Sciatic nerve (tissue), 2 donors: ENCODE results near the gene LRMDA. TPM values are rescaled to one million over a fixed set of nuclear protein-coding genes. Genes with fewer than 3 reads are reported as not detected.

Experiments used
- ATAC-seq: fragments of 200-7000 bp; cut with Tn5 transposase; one replicate; pipeline ENCODE4 v1.9.1; 2020; ENCODE audit warnings: mild to moderate bottlenecking, moderate library complexity
- DNase-seq: peaks from one replicate; pipeline ENCODE4 v3.0.0-alpha.2; 2020; ENCODE audit warnings: low spot score
- intact Hi-C: fragments of 100-400 bp; cut with DNase I; formaldehyde crosslinking; loops from one replicate; pipeline ENCODE4 v1.14.2; 2022
- total RNA-seq: library from RNA; stranded (reverse); fragmentation: NEBNext Ultra II Directional; extraction: Animal tissue kit (Norgen Biotek cat#: 25700); gene quantifications from one replicate; pipeline ENCODE4 v1.2.1, GENCODE V29; 2021
- donor health status: DM: no; HTN: no; CAD: no.
- donor health status: DM: no; HTN: no; CAD: no.

The LRMDA gene
- total RNA-seq, 1 donor from 2014 or later, result 16.6 TPM

- DNase-seq (no peak), ATAC-seq (no peak)
- intact Hi-C loops, result no loop called here
Observed at GRCh38 chr10:76291175-76291574, 859.8 kb downstream of the LRMDA start.

DNA sequence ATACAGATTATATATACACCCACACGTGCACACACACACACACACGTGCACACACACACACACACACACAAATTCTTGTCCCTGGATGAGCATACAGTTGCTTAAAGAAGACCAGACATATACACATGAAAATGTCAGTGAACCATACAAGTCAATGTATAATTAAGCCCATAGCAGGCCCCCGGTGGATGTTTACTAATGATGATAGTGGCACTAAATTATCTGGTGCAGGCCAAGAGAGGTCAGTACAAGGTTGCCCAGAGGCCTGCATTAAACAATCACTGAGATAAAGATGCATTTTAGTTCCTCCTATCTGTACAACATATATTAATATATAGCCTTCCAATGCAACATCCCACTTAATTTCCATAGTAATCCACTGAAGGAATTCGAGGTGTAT lies 860.5 kb downstream of the LRMDA start:
- DNase-seq, result no peak
- intact Hi-C loops, result no loop called here
- ATAC-seq, result no peak

DNA sequence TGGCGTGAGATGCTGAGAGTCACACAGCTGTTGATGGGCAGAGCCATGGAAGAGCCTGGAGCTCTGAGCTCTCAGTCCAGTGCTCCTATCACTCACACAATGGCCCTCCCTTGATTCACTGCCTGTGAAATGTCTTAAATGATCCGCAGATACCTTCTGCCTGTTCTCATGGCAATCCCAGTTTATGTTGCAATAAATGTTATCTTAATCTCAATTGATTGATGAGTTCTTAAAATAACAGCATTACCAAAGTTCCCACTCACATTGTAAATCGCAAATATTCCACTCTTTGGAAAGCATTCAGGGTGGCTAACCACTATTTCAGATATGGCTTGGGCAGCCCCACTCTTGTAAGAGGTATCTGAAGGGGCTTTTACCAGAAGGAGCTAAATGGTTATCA lies 865.5 kb downstream of the LRMDA start:
- intact Hi-C loops, result no loop called here
- ATAC-seq (no peak), DNase-seq (no peak)

DNA sequence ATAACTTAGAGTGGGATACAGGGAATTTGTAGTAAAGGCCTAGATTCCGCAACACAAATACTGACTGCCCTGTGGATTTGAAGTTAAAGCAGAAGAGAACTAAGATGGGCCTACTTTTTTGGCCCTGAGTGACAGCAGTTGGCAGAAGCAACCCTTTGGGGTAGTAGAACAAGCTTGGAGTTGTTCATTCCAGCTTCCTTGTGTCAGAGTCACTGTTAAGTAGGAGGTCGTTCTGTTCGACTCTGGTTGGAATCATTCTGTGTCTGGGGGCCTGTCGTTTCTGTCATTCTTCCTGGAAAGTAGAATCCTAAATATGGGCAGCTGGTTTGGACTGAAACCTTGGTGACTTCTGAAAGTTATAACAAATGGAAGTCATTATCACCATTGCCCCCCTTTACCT lies 865.9 kb downstream of the LRMDA start:
- ATAC-seq, result no peak
- intact Hi-C loops, result no loop called here
- no peak for DNase-seq

DNA sequence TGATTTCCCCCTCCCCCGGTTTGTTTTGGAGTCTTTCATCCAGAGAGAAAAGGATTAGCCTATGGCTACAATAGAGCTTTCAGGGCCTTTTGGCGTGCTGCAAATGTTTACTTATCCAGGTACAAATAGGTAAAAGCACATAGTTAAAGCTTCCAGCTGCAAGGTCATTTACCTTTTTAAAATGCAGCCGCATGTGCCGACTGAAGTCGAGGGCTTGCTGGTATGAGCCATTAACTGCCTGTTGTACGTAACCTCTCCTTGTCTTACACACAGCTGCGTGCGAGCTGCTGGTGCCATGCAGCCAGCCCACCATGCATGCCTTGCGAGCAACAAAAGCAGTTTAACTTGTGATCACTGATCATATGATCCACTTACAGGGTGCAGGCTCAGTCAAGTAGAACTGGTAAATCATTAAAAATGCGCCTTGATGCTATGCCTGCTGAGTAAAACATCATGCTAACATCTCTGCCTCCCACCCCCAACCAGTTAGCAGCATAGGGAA lies 866.4 kb downstream of the LRMDA start:
- DNase-seq (no peak), ATAC-seq (no peak)
- intact Hi-C loops, result no loop called here

- DNase-seq, result no peak
- intact Hi-C loops, result no loop called here
- no peak for ATAC-seq
Observed at GRCh38 chr10:76298329-76298728, 866.9 kb downstream of the LRMDA start.

DNA sequence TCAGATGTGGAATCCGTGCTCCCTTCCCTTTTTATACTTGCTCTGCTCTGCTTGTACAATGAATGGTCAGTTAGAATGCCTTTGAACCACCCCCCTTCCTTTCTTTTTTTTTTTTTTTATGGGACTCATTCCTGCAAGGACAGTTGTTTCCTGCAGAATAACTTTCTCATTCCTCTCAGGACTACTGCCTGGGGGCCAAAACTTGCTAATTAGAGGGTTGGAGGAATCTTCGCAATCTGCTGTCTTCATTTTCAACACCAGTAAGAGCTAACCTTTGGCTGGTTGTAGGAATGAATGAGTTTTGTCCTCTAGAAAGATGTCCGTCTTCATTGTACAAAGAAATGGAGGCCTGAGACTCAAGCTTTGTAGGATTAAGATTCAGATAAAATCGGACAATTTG lies 868.1 kb downstream of the LRMDA start:
- intact Hi-C loops, result no loop called here
- no peak for DNase-seq
- no peak for ATAC-seq

- ATAC-seq (no peak), DNase-seq (no peak)
- intact Hi-C loops, result loop anchor here (10.0 kb wide), 1 partner anchor 906 kb away; no protein-coding TSS in a partner anchor
Observed at GRCh38 chr10:76301211-76301610, 869.8 kb downstream of the LRMDA start.

- intact Hi-C loops, result loop anchor here (10.0 kb wide), 1 partner anchor 907 kb away; no protein-coding TSS in a partner anchor
- DNase-seq (no peak), ATAC-seq (no peak)
Observed at GRCh38 chr10:76301950-76302349, 870.5 kb downstream of the LRMDA start.

DNA sequence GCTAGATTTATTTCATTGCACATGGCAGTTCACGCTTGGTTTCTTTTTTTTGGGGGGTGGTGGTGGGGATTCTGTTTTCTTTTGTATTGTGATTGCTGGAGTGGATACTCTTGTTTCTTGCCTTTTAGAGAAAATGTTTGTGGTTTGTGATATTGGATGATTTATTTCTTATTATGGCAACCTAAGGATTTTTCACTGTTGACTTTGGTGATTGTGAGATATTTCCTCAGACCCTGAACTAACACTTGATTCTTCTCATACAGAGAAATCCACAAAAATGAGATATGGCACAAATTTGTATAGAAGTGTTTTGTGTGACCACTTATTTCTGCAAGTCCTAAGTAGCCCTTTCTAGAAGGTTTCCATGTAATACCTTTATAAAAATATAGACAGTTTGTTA lies 871.1 kb downstream of the LRMDA start:
- DNase-seq (no peak), ATAC-seq (no peak)
- intact Hi-C loops, result loop anchor here (10.0 kb wide), 1 partner anchor 908 kb away; no protein-coding TSS in a partner anchor

DNA sequence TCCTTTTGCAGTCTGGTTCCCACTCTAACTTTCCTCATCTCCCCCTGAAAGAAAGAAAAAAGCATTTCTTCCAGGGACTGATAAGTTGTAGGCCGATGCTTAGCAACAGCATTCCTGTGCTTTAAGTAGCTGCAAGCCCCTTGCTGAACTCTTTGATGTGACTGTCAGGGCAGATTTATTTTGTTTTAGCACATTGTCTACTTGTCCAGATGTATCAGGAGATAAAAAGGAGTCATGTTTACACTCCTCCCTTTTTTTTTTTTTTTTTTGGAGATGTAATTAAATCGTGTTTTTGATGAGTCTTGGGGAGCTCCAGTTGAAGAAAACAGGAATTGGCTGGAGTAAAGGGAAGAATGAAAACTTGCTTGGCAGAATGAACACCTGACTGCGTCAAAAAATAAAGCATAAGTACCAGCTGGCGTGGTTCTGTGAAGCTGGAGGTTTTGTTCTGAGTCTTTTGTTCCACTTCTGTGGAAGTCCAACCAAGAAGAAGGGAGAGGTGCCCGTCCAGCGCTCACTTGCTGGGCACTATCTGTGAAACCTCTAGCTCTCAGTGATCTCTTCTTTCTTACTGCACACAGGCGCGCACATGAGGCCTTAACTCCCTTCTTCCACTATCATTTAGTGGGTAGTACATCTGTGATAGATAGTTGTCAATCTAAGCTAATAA lies 871.7 kb downstream of the LRMDA start:
- peak; percentile 31 for ATAC-seq
- no peak for DNase-seq
- intact Hi-C loops, result loop anchor here (10.0 kb wide), 1 partner anchor 908 kb away; no protein-coding TSS in a partner anchor

DNA sequence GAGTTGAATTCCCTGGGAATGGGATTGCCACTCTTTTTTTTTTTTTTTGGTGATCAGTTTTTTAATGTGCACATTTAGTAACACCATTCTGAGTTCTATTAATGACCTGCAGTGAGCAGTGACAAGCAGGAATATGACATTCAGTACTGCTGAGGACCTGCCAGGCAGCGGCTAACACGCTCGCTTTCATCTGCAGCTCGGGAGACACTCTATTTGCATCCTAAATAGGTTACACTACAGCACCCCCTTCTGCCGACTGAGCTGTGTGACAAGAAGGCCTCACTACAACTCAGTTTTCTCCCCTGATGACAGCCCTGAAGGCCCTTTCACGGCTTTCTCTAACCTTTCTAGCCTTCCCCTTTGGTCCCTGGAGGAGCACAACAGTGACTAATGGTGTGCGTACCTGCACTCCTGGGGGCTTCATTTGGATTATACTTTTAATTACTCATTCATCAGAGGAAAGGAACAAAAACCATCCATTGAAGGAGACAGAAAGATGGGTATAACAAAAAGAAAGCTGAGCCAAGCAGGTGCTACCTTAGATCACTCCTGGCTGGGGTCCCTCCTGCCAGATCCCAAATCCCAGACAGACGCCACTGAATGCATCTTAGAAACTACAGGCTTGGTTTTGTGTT lies 872.4 kb downstream of the LRMDA start:
- ATAC-seq, result peak; percentile 96
- DNase-seq, result peak; percentile 75
- intact Hi-C loops, result loop anchor here (10.0 kb wide), 1 partner anchor 909 kb away; no protein-coding TSS in a partner anchor

GRCh38 chr10:76305930-76306615 lies 874.6 kb downstream of the LRMDA start:
- ATAC-seq, result no peak
- intact Hi-C loops, result loop anchor here (10.0 kb wide), 1 partner anchor 911 kb away; no protein-coding TSS in a partner anchor
- no peak for DNase-seq

DNA sequence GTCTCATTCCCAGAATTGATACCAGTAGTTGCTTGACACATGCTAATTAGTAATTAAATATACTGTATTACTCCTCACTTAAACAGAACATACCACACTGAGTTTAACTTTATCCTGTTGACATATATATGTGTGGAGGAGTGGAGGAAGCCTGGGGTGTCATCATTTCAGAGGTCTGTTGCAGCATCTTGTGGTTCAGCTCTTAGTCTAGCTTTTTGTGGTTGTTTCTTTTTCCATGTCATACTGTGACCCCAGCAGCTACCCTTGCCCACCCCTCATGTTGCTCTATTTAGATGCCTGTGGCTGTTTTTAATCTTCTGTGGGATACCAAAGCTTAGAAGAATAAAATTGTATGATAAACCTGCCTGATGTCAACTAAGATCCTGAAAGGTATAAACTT lies 875.4 kb downstream of the LRMDA start:
- no peak for DNase-seq
- no peak for ATAC-seq
- intact Hi-C loops, result loop anchor here (10.0 kb wide), 1 partner anchor 912 kb away; no protein-coding TSS in a partner anchor

GRCh38 chr10:76309070-76309469 lies 877.6 kb downstream of the LRMDA start:
- ATAC-seq, result no peak
- intact Hi-C loops, result loop anchor here (10.0 kb wide), 1 partner anchor 914 kb away; no protein-coding TSS in a partner anchor
- no peak for DNase-seq

GRCh38 chr10:76309741-76310587 lies 878.5 kb downstream of the LRMDA start:
- DNase-seq (no peak), ATAC-seq (peak; percentile 27)
- intact Hi-C loops, result loop anchor here (10.0 kb wide), 1 partner anchor 915 kb away; no protein-coding TSS in a partner anchor

DNA sequence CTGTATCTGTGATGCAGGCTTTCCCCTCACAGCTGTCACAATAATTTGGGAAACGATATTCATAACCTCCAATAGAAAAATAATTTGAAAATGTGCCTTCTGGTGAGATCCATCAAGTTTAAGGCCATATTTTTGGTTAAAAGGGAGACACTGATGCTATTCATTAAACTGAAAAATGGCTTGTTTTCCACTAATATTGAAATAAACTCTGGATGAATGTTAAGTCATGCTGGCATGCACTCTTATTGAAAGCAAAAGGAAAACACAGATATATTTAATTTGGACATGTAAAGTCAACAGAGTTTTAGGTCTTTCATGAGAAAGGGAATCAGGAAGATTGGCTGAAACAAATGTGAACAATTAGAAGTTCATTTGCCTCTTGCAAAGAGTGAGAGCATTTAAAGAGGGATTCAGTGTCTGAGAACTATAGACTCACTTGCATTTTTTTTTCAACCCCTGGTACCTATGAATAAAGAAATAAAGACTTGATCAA lies 879.2 kb downstream of the LRMDA start:
- peak; percentile 6 for ATAC-seq
- DNase-seq, result no peak
- intact Hi-C loops, result no loop called here
